WTC11 (cell line): ENCODE measurements around the gene GADL1. TPM values are rescaled to one million over a fixed set of nuclear protein-coding genes. Genes with fewer than 3 reads are reported as not detected.

Source experiments
- ATAC-seq: fragments of 200-7000 bp; cut with Tn5 transposase; 2 replicates; pipeline ENCODE4 v1.10.0; 2021; ENCODE audit warnings: mild to moderate bottlenecking, moderate library complexity
- CTCF ChIA-PET: fragments of 300-600 bp; sonication (Branson Sonifier 250); formaldehyde crosslinking; loops from one replicate; lab custom pipeline; 2021; ENCODE audit warnings: antibody characterized with exemption; lab: Charles Lee
- POLR2A ChIA-PET: fragments of 350-600 bp; sonication (Branson Sonifier 250); formaldehyde crosslinking; loops from one replicate; lab custom pipeline; 2021; ENCODE audit warnings: antibody characterized with exemption; lab: Charles Lee
- DNase-seq: peaks from one replicate; pipeline ENCODE4 v3.0.0; 2021; ENCODE audit warnings: low spot score
- H3K27ac Mint-ChIP-seq: 2 replicates; pipeline ENCODE4 v1.8.0; 2021; ENCODE audit warnings: mixed read lengths
- H3K27me3 Mint-ChIP-seq: 2 replicates; pipeline ENCODE4 v1.8.0; 2021; ENCODE audit warnings: low read depth, mild to moderate bottlenecking, moderate library complexity, mixed read lengths
- H3K36me3 Mint-ChIP-seq: 2 replicates; pipeline ENCODE4 v1.8.0; 2021; ENCODE audit warnings: mixed read lengths
- H3K4me1 Mint-ChIP-seq: 2 replicates; pipeline ENCODE4 v1.8.0; 2022; ENCODE audit warnings: mixed read lengths
- H3K4me3 Mint-ChIP-seq: 2 replicates; pipeline ENCODE4 v1.8.0; 2021; ENCODE audit warnings: mild to moderate bottlenecking, moderate library complexity, mixed read lengths
- H3K9me3 Mint-ChIP-seq: 2 replicates; pipeline ENCODE4 v1.8.0; 2021; ENCODE audit warnings: mixed read lengths
- AR ChIP-seq: fragments of 250-450 bp; sonication (Bioruptor Pico); IDR thresholded peaks from 2 replicates; pipeline ENCODE4 v1.9.0; 2021; ENCODE audit warnings: mild to moderate bottlenecking
- ATF2 ChIP-seq: sonication (generic); formaldehyde crosslinking; IDR thresholded peaks from 2 replicates; pipeline ENCODE4 v1.8.1; 2022; ENCODE audit warnings: low read depth, missing genetic modification reagents, borderline replicate concordance
- ATF3 ChIP-seq: sonication (generic); formaldehyde crosslinking; conservative IDR thresholded peaks from 2 replicates; pipeline ENCODE4 v1.8.1; 2022; ENCODE audit warnings: mild to moderate bottlenecking, missing genetic modification reagents
- CDX4 ChIP-seq: fragments of 250-450 bp; sonication (Bioruptor Pico); IDR thresholded peaks from 2 replicates; pipeline ENCODE4 v1.9.0; 2021; ENCODE audit warnings: moderate library complexity, mild to moderate bottlenecking, inconsistent platforms, borderline replicate concordance
- CREB1 ChIP-seq: sonication (generic); formaldehyde crosslinking; IDR thresholded peaks from 2 replicates; pipeline ENCODE4 v1.8.0; 2023; ENCODE audit warnings: mild to moderate bottlenecking, missing genetic modification reagents
- ERG ChIP-seq: fragments of 250-450 bp; sonication (Bioruptor Pico); IDR thresholded peaks from 2 replicates; pipeline ENCODE4 v1.8.0; 2021; ENCODE audit warnings: mild to moderate bottlenecking
- ETV6 ChIP-seq: sonication (generic); formaldehyde crosslinking; IDR thresholded peaks from 2 replicates; pipeline ENCODE4 v1.8.1; 2022; ENCODE audit warnings: mild to moderate bottlenecking, missing genetic modification reagents
- NR1H2 ChIP-seq: sonication (generic); formaldehyde crosslinking; IDR thresholded peaks from 2 replicates; pipeline ENCODE4 v1.9.0; 2021; ENCODE audit warnings: mild to moderate bottlenecking, moderate library complexity, missing genetic modification reagents
- NR2C2 ChIP-seq: sonication (generic); formaldehyde crosslinking; IDR thresholded peaks from 2 replicates; pipeline ENCODE4 v1.8.0; 2022; ENCODE audit warnings: mild to moderate bottlenecking, missing genetic modification reagents
- USF1 ChIP-seq: sonication (generic); formaldehyde crosslinking; IDR thresholded peaks from 2 replicates; pipeline ENCODE4 v1.8.0; 2022; ENCODE audit warnings: mild to moderate bottlenecking, missing genetic modification reagents
- ZMAT4 ChIP-seq: fragments of 250-450 bp; sonication (Bioruptor Pico); IDR thresholded peaks from 2 replicates; pipeline ENCODE4 v1.9.0; 2021; ENCODE audit warnings: mild to moderate bottlenecking
- ZNF232 ChIP-seq: sonication (generic); formaldehyde crosslinking; IDR thresholded peaks from 2 replicates; pipeline ENCODE4 v1.8.0; 2022; ENCODE audit warnings: mild to moderate bottlenecking, missing genetic modification reagents
- ZNF281 ChIP-seq: sonication (generic); formaldehyde crosslinking; IDR thresholded peaks from 2 replicates; pipeline ENCODE4 v1.8.0; 2023; ENCODE audit warnings: mild to moderate bottlenecking, missing genetic modification reagents
- ZNF317 ChIP-seq: sonication (generic); formaldehyde crosslinking; IDR thresholded peaks from 2 replicates; pipeline ENCODE4 v1.8.1; 2023; ENCODE audit warnings: low read depth, mild to moderate bottlenecking, moderate library complexity, missing genetic modification reagents, borderline replicate concordance
- ZNF425 ChIP-seq: fragments of 250-450 bp; sonication (Bioruptor Pico); conservative IDR thresholded peaks from 2 replicates; pipeline ENCODE4 v1.9.0; 2021; ENCODE audit warnings: mild to moderate bottlenecking
- ZNF512 ChIP-seq: sonication (generic); formaldehyde crosslinking; IDR thresholded peaks from 2 replicates; pipeline ENCODE4 v1.8.1; 2022; ENCODE audit warnings: missing genetic modification reagents, borderline replicate concordance
- total RNA-seq: library from RNA; stranded (reverse); gene quantifications from 3 replicates; pipeline ENCODE4 v1.2.3, GENCODE V29; 2021

Gene GADL1
- total RNA-seq, 1 experiment from 2014 or later: 0.15 TPM

- TF ChIP-seq ERG (CRISPR knock-in tag): no peak
- TF ChIP-seq ZMAT4 (CRISPR knock-in tag): no peak
- TF ChIP-seq CDX4 (CRISPR knock-in tag): no peak
- TF ChIP-seq ZNF512 (CRISPR knock-in tag): no peak
Observed at GRCh38 chr3:30912301-30912700, 17.8 kb upstream of the GADL1 start (continued).

GRCh38 chr3:30908456-30909037 is 14.1 kb upstream of the GADL1 start:
- Mint-ChIP-seq H3K27ac (no peak overlapping the region), H3K4me1 (peaks cover 32% of the 10 kb centered on the region), H3K27me3 (peaks cover 28% of the 10 kb centered on the region), H3K4me3 (no peak overlapping the region), H3K36me3 (no peaks in the 10 kb centered on the region), H3K9me3 (peaks cover 8% of the 10 kb centered on the region)
- ATAC-seq (peak; percentile 54; the same call in 1 of the 2 replicates), DNase-seq (no peak)
- CTCF ChIA-PET: interaction anchor here (1.4 kb wide), 1 partner anchor 224 kb away, joined by 5 read pairs; no protein-coding TSS in a partner anchor
- POLR2A ChIA-PET: no interaction called here
- no peak for TF ChIP-seq NR2C2
- TF ChIP-seq ATF3: no peak
- TF ChIP-seq ZNF425 (CRISPR knock-in tag): no peak
- TF ChIP-seq ATF2 (CRISPR knock-in tag): no peak
- no peak for TF ChIP-seq ZMAT4 (CRISPR knock-in tag)
- TF ChIP-seq ZNF512 (CRISPR knock-in tag): no peak
- TF ChIP-seq AR (CRISPR knock-in tag): no peak
- TF ChIP-seq CREB1 (CRISPR knock-in tag): no peak
- TF ChIP-seq ZNF232 (CRISPR knock-in tag): no peak
- TF ChIP-seq NR1H2: no peak
- no peak for TF ChIP-seq ETV6
- no peak for TF ChIP-seq ZNF281 (CRISPR knock-in tag)
- no peak for TF ChIP-seq ZNF317 (CRISPR knock-in tag)
- no peak for TF ChIP-seq USF1 (CRISPR knock-in tag)
